WTC11 (cell line): ENCODE measurements around the gene CROCC2. TPM values are rescaled to one million over a fixed set of nuclear protein-coding genes. Genes with fewer than 3 reads are reported as not detected.

Source experiments
- ATAC-seq: fragments of 200-7000 bp; cut with Tn5 transposase; 2 replicates; pipeline ENCODE4 v1.10.0; 2021; ENCODE audit warnings: mild to moderate bottlenecking, moderate library complexity
- CTCF ChIA-PET: fragments of 300-600 bp; sonication (Branson Sonifier 250); formaldehyde crosslinking; loops from one replicate; lab custom pipeline; 2021; ENCODE audit warnings: antibody characterized with exemption; lab: Charles Lee
- POLR2A ChIA-PET: fragments of 350-600 bp; sonication (Branson Sonifier 250); formaldehyde crosslinking; loops from one replicate; lab custom pipeline; 2021; ENCODE audit warnings: antibody characterized with exemption; lab: Charles Lee
- DNase-seq: peaks from one replicate; pipeline ENCODE4 v3.0.0; 2021; ENCODE audit warnings: low spot score
- H3K27ac Mint-ChIP-seq: 2 replicates; pipeline ENCODE4 v1.8.0; 2021; ENCODE audit warnings: mixed read lengths
- H3K27me3 Mint-ChIP-seq: 2 replicates; pipeline ENCODE4 v1.8.0; 2021; ENCODE audit warnings: low read depth, mild to moderate bottlenecking, moderate library complexity, mixed read lengths
- H3K36me3 Mint-ChIP-seq: 2 replicates; pipeline ENCODE4 v1.8.0; 2021; ENCODE audit warnings: mixed read lengths
- H3K4me1 Mint-ChIP-seq: 2 replicates; pipeline ENCODE4 v1.8.0; 2022; ENCODE audit warnings: mixed read lengths
- H3K4me3 Mint-ChIP-seq: 2 replicates; pipeline ENCODE4 v1.8.0; 2021; ENCODE audit warnings: mild to moderate bottlenecking, moderate library complexity, mixed read lengths
- H3K9me3 Mint-ChIP-seq: 2 replicates; pipeline ENCODE4 v1.8.0; 2021; ENCODE audit warnings: mixed read lengths
- ETV6 ChIP-seq: sonication (generic); formaldehyde crosslinking; IDR thresholded peaks from 2 replicates; pipeline ENCODE4 v1.8.1; 2022; ENCODE audit warnings: mild to moderate bottlenecking, missing genetic modification reagents
- GABPB1 ChIP-seq: sonication (generic); formaldehyde crosslinking; IDR thresholded peaks from 2 replicates; pipeline ENCODE4 v1.8.1; 2023; ENCODE audit warnings: mild to moderate bottlenecking, missing genetic modification reagents
- GTF2I ChIP-seq: fragments of 250-450 bp; sonication (Bioruptor Pico); conservative IDR thresholded peaks from 2 replicates; pipeline ENCODE4 v1.4.0; 2021; ENCODE audit warnings: mild to moderate bottlenecking
- MXD4 ChIP-seq: fragments of 250-450 bp; sonication (Bioruptor Pico); IDR thresholded peaks from 2 replicates; pipeline ENCODE4 v1.8.0; 2021; ENCODE audit warnings: mild to moderate bottlenecking, moderate library complexity, borderline replicate concordance
- NFATC4 ChIP-seq: fragments of 250-450 bp; sonication (Bioruptor Pico); IDR thresholded peaks from 2 replicates; pipeline ENCODE4 v1.9.0; 2021; ENCODE audit warnings: mild to moderate bottlenecking
- RELA ChIP-seq: sonication (generic); formaldehyde crosslinking; IDR thresholded peaks from 2 replicates; pipeline ENCODE4 v1.8.1; 2022; ENCODE audit warnings: missing genetic modification reagents, mild to moderate bottlenecking, borderline replicate concordance
- ZBTB21 ChIP-seq: sonication (generic); formaldehyde crosslinking; IDR thresholded peaks from 2 replicates; pipeline ENCODE4 v1.8.1; 2023; ENCODE audit warnings: mild to moderate bottlenecking, missing genetic modification reagents, borderline replicate concordance
- ZNF317 ChIP-seq: sonication (generic); formaldehyde crosslinking; IDR thresholded peaks from 2 replicates; pipeline ENCODE4 v1.8.1; 2023; ENCODE audit warnings: low read depth, mild to moderate bottlenecking, moderate library complexity, missing genetic modification reagents, borderline replicate concordance
- ZNF423 ChIP-seq: fragments of 250-450 bp; sonication (Bioruptor Pico); IDR thresholded peaks from 2 replicates; pipeline ENCODE4 v2.1.2; 2022; ENCODE audit warnings: mild to moderate bottlenecking, moderate library complexity
- total RNA-seq: library from RNA; stranded (reverse); gene quantifications from 3 replicates; pipeline ENCODE4 v1.2.3, GENCODE V29; 2021
- TF ChIP-seq, protein P1 (sequence below): sonication (generic); formaldehyde crosslinking; IDR thresholded peaks from 2 replicates; pipeline ENCODE4 v1.8.1; 2023; ENCODE audit warnings: mild to moderate bottlenecking, missing genetic modification reagents, borderline replicate concordance
- TF ChIP-seq, protein P2 (sequence below): sonication (generic); formaldehyde crosslinking; IDR thresholded peaks from 2 replicates; pipeline ENCODE4 v1.8.0; 2022; ENCODE audit warnings: mild to moderate bottlenecking, missing genetic modification reagents
- TF ChIP-seq, protein P3 (sequence below): sonication (generic); formaldehyde crosslinking; IDR thresholded peaks from 2 replicates; pipeline ENCODE4 v1.8.0; 2022; ENCODE audit warnings: mild to moderate bottlenecking, missing genetic modification reagents
- TF ChIP-seq, protein P4 (sequence below): sonication (generic); formaldehyde crosslinking; IDR thresholded peaks from 2 replicates; pipeline ENCODE4 v1.8.0; 2023; ENCODE audit warnings: mild to moderate bottlenecking, missing genetic modification reagents
- TF ChIP-seq, protein P5 (sequence below): sonication (generic); formaldehyde crosslinking; IDR thresholded peaks from 2 replicates; pipeline ENCODE4 v1.8.0; 2022; ENCODE audit warnings: mild to moderate bottlenecking, missing genetic modification reagents

The CROCC2 gene
- total RNA-seq, 1 experiment from 2014 or later, result not detected

DNA sequence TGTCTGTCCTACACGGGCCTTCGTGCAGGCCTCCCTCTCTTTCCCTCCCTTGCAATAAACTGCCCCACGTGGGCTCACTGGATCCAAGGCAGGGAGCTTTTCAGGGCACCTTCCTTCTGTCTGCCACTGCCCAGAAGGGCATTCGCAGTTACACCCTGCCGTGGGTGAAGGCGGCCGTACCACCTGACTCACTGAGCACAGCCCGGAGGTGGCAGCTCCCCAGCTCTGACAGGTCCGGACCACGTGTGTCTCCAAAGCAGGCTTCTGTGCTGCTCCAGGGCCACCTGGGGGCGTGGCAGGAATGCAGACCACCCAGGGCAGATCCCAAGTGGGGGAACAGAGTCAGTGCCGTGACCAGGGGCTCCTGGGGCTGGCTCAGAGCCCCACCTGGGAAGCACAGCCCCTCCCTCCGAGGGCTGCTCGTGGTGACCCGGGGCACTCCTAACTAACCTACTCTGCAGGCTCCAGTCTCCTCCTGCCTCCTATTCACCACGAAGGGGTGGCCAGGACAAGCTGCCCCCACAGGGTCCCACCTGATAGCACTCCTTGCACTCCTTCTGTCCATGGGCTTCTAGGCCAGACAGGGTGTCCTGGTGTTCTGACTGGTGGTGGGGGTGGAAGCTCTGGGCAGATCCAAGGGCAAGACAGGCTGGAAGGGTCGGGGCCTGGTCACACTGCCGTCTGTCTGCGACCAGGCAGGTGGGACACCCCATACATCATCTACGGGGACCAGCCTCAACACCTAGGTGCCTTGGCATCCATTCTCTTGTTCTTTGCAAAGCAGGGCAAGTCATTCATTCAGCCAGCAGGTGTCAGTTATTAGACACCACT is 102.0 kb downstream of the CROCC2 start (continued):
- TF ChIP-seq, protein P1, sequence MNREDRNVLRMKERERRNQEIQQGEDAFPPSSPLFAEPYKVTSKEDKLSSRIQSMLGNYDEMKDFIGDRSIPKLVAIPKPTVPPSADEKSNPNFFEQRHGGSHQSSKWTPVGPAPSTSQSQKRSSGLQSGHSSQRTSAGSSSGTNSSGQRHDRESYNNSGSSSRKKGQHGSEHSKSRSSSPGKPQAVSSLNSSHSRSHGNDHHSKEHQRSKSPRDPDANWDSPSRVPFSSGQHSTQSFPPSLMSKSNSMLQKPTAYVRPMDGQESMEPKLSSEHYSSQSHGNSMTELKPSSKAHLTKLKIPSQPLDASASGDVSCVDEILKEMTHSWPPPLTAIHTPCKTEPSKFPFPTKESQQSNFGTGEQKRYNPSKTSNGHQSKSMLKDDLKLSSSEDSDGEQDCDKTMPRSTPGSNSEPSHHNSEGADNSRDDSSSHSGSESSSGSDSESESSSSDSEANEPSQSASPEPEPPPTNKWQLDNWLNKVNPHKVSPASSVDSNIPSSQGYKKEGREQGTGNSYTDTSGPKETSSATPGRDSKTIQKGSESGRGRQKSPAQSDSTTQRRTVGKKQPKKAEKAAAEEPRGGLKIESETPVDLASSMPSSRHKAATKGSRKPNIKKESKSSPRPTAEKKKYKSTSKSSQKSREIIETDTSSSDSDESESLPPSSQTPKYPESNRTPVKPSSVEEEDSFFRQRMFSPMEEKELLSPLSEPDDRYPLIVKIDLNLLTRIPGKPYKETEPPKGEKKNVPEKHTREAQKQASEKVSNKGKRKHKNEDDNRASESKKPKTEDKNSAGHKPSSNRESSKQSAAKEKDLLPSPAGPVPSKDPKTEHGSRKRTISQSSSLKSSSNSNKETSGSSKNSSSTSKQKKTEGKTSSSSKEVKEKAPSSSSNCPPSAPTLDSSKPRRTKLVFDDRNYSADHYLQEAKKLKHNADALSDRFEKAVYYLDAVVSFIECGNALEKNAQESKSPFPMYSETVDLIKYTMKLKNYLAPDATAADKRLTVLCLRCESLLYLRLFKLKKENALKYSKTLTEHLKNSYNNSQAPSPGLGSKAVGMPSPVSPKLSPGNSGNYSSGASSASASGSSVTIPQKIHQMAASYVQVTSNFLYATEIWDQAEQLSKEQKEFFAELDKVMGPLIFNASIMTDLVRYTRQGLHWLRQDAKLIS (CRISPR knock-in tag), result no peak

DNA sequence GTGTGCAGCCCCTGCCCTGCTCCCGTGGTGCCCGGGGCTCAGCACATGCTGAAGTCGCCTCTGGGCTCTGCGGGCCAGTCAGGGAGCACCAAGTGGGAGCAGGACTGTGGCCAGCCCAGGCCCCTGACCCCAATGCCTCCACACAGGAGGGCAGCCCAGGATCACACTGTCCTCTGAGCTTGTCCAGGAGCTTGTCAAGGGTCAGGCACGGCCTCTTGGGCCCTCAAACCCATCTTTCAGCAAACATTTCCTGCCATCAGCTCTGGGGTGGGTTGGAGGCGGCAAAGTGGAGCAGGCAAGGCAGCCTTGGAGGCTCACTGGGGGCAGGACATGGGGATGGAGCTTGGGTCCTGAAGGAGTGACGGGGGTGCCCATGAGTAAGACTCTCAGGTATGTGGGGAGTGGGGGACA is 102.6 kb downstream of the CROCC2 start:
- Mint-ChIP-seq H3K27ac (no peak overlapping the region), H3K4me1 (peaks cover 19% of the 10 kb centered on the region), H3K27me3 (peaks cover 12% of the 10 kb centered on the region), H3K4me3 (no peak overlapping the region), H3K36me3 (peaks cover 21% of the 10 kb centered on the region), H3K9me3 (peaks cover 32% of the 10 kb centered on the region)
- ChIA-PET POLR2A (no interaction called here), CTCF (interaction anchor here (1.4 kb wide), 1 partner anchor 157 kb away, joined by 3 read pairs; no protein-coding TSS in a partner anchor)
- DNase-seq, result no peak
- ATAC-seq, result no peak
- TF ChIP-seq ETV6 (CRISPR knock-in tag), result no peak
- no peak for TF ChIP-seq NFATC4 (CRISPR knock-in tag)

DNA sequence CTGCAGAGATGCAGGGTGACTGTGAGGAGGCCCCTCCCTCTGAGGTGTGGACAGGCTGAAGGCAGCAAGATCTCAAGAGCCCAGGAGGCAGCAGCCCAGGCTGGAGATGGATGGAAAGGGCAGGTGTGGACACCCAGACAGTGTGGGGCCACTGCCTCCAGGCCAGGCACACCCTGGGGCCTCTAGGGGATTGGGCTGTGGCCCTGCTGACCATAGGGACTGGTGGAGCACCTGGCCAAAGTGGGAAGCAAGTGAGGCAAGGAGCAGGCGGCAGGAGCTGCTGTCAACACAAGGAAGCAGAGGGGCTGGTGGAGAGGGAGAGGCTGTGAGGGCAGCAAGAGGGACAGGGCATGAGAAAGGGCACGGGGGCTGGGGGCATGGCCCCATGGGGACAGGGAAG is 103.1 kb downstream of the CROCC2 start:
- DNase-seq (no peak), ATAC-seq (no peak)
- ChIA-PET CTCF (interaction anchor here (1.3 to 1.7 kb wide), 7 partner anchors 8 to 158 kb away, joined by 3 to 13 read pairs (median 6); partner anchors contain the start of gene SNED1), POLR2A (no interaction called here)
- H3K9me3 Mint-ChIP-seq, result peaks cover 27% of the 10 kb centered on the region
- H3K4me3 Mint-ChIP-seq, result peak overlapping the region; percentile 23
- H3K4me1 Mint-ChIP-seq, result peaks cover 19% of the 10 kb centered on the region
- no peak overlapping the region for H3K27ac Mint-ChIP-seq
- H3K27me3 Mint-ChIP-seq, result peaks cover 10% of the 10 kb centered on the region; the same call in 1 of the 2 replicates
- peaks cover 16% of the 10 kb centered on the region for H3K36me3 Mint-ChIP-seq
- 0 out of 2 replicates have a peak, but pooled peaks have one; percentile 19 for TF ChIP-seq RELA (CRISPR knock-in tag)
- TF ChIP-seq MXD4, result no peak
- no peak for TF ChIP-seq ZBTB21 (CRISPR knock-in tag)

DNA sequence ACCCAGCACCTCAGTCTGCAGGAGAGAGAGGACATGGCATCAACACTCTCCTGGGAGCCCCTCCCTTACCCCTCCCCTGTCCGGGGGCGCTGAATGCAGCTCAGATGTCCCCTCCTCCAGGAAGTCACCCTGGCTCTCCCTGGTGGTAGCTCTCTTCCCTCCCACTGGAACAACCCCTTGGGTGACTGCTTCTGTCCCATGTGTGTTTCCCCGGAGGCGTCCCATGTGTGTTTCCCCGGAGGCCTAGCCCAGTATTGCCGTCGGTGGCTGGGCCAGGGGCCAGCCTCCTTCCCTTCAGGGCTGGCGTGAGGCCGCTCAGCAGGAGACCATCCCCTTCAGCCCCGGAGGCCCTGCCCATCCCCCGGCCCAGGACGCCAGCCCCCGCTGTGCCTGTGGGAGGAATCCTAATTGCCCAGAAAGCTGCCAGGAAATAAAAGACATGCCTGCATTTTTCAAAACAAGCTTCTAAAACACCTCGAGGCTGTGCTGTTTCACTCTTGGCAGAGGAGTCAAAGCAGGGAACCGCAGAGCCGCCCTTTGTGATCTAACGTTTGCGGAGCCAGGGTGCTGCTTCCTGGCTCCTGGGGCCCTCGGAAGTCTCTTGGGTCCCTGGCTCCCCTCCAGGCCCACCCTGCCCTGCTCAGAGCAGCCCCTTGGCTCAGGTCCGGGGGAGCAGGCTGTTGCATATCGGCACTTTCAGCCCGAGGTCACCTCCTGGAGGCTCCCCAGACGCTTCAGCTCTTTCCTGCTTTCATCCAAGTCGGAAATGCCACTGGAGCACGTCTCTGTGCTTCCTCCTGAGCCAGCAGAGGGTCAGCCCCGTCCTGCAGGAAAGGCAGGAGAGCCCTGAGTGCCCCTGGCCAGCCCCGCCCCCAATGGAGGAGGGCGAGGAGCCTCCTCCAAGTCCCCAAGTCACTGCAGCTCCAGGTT is 103.7 kb downstream of the CROCC2 start:
- H3K27ac Mint-ChIP-seq, result no peak overlapping the region
- DNase-seq (peak; percentile 67), ATAC-seq (peak; percentile 78)
- TF ChIP-seq, protein P2, sequence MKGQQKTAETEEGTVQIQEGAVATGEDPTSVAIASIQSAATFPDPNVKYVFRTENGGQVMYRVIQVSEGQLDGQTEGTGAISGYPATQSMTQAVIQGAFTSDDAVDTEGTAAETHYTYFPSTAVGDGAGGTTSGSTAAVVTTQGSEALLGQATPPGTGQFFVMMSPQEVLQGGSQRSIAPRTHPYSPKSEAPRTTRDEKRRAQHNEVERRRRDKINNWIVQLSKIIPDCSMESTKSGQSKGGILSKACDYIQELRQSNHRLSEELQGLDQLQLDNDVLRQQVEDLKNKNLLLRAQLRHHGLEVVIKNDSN (CRISPR knock-in tag), result no peak
- peak; percentile 89 for TF ChIP-seq ZNF423
- TF ChIP-seq, protein P3, sequence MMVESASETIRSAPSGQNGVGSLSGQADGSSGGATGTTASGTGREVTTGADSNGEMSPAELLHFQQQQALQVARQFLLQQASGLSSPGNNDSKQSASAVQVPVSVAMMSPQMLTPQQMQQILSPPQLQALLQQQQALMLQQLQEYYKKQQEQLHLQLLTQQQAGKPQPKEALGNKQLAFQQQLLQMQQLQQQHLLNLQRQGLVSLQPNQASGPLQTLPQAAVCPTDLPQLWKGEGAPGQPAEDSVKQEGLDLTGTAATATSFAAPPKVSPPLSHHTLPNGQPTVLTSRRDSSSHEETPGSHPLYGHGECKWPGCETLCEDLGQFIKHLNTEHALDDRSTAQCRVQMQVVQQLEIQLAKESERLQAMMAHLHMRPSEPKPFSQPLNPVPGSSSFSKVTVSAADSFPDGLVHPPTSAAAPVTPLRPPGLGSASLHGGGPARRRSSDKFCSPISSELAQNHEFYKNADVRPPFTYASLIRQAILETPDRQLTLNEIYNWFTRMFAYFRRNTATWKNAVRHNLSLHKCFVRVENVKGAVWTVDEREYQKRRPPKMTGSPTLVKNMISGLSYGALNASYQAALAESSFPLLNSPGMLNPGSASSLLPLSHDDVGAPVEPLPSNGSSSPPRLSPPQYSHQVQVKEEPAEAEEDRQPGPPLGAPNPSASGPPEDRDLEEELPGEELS (CRISPR knock-in tag), result peak; percentile 45; the same call in 1 of the 2 replicates
- TF ChIP-seq, protein P4, sequence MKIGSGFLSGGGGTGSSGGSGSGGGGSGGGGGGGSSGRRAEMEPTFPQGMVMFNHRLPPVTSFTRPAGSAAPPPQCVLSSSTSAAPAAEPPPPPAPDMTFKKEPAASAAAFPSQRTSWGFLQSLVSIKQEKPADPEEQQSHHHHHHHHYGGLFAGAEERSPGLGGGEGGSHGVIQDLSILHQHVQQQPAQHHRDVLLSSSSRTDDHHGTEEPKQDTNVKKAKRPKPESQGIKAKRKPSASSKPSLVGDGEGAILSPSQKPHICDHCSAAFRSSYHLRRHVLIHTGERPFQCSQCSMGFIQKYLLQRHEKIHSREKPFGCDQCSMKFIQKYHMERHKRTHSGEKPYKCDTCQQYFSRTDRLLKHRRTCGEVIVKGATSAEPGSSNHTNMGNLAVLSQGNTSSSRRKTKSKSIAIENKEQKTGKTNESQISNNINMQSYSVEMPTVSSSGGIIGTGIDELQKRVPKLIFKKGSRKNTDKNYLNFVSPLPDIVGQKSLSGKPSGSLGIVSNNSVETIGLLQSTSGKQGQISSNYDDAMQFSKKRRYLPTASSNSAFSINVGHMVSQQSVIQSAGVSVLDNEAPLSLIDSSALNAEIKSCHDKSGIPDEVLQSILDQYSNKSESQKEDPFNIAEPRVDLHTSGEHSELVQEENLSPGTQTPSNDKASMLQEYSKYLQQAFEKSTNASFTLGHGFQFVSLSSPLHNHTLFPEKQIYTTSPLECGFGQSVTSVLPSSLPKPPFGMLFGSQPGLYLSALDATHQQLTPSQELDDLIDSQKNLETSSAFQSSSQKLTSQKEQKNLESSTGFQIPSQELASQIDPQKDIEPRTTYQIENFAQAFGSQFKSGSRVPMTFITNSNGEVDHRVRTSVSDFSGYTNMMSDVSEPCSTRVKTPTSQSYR (CRISPR knock-in tag), result 0 out of 2 replicates have a peak, but pooled peaks have one; percentile 65
- TF ChIP-seq, protein P5, sequence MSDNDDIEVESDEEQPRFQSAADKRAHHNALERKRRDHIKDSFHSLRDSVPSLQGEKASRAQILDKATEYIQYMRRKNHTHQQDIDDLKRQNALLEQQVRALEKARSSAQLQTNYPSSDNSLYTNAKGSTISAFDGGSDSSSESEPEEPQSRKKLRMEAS (CRISPR knock-in tag), result peak; percentile 33; the same call in 1 of the 2 replicates
- TF ChIP-seq GTF2I (CRISPR knock-in tag), result no peak
- no peak for TF ChIP-seq ZBTB21 (CRISPR knock-in tag)
- TF ChIP-seq ZNF317, result no peak
- 0 out of 2 replicates have a peak, but pooled peaks have one; percentile 15 for TF ChIP-seq ETV6 (CRISPR knock-in tag)
- TF ChIP-seq GABPB1 (CRISPR knock-in tag), result no peak
- CTCF ChIA-PET, result interaction anchor here (1.0 to 1.7 kb wide), 9 partner anchors 8 to 169 kb away, joined by 3 to 13 read pairs (median 5); partner anchors contain the start of gene SNED1
- H3K9me3 Mint-ChIP-seq, result peaks cover 22% of the 10 kb centered on the region
- peaks cover 14% of the 10 kb centered on the region for H3K36me3 Mint-ChIP-seq
- POLR2A ChIA-PET, result no interaction called here
- H3K27me3 Mint-ChIP-seq, result peaks cover 10% of the 10 kb centered on the region; the same call in 1 of the 2 replicates
- H3K4me3 Mint-ChIP-seq, result peak overlapping the region; percentile 48
- peaks cover 19% of the 10 kb centered on the region for H3K4me1 Mint-ChIP-seq
